Body of pancreas (tissue), 4 donors: ENCODE results near the gene ADIPOQ. TPM values are rescaled to one million over a fixed set of nuclear protein-coding genes. Genes with fewer than 3 reads are reported as not detected.
"Not testable (repeated sequence)": the region's sequence is repeated elsewhere in the genome, so short reads cannot be mapped to it uniquely, and the experiment has no call there.

ENCODE experiments used
- ATAC-seq: fragments of 150-250 bp; one replicate; pipeline ENCODE4 v1.9.1; 2016
- DNase-seq, 4 donors: peaks; one replicate each; pipeline ENCODE4 v3.0.0-alpha.2; 2019
- H3K27ac ChIP-seq, 4 donors: fragments of 200-600 bp; sonication (generic); 1 replicate in 3 of 4; 2 replicates in 1 of 4; pipeline versions ENCODE4 v1.5.1 to v1.6.1; 2016 to 2019; ENCODE audit warnings: mild to moderate bottlenecking in 1 of 4, mixed read lengths in 1 of 4, moderate library complexity in 1 of 4
- H3K27me3 ChIP-seq, 2 donors: fragments of 200-600 bp; sonication (generic); one replicate each; pipeline ENCODE4 v1.6.0; 2016; ENCODE audit warnings: mild to moderate bottlenecking in 1 of 2
- H3K36me3 ChIP-seq, 2 donors: fragments of 200-600 bp; sonication (generic); replicated peaks in 1 of 2; 2 replicates each; pipeline ENCODE4 v1.5.1; 2016; ENCODE audit warnings: low read depth in 2 of 2; ENCODE audit not compliant: insufficient read depth in 1 of 2
- H3K4me1 ChIP-seq: fragments of 200-600 bp; sonication (generic); one replicate; pipeline ENCODE4 v1.6.0; 2016
- H3K4me3 ChIP-seq, 2 donors: fragments of 200-600 bp; sonication (generic); 1 replicate in 1 of 2; 2 replicates in 1 of 2; pipeline ENCODE4 v1.5.1; 2016 to 2019
- H3K9me3 ChIP-seq, 3 donors: fragments of 200-600 bp; sonication (generic); 1 replicate in 2 of 3; 2 replicates in 1 of 3; pipeline ENCODE4 v1.5.1; 2016
- CTCF ChIP-seq, 7 experiments: fragments of 450-650 bp in 4 of 7; fragments of 200-600 bp in 3 of 7; sonication (generic) in 3 of 7; IDR thresholded peaks; one replicate each; pipeline ENCODE4 v1.5.1; 2016 to 2019; ENCODE audit warnings: antibody characterized with exemption in 7 of 7
- POLR2A ChIP-seq, 3 donors: fragments of 450-650 bp; IDR thresholded peaks; one replicate each; pipeline ENCODE4 v1.6.1; 2016; ENCODE audit warnings: antibody characterized with exemption in 3 of 3, mild to moderate bottlenecking in 2 of 3
- WGBS, 2 donors: methylation state at CpG; one replicate each; pipeline ENCODE4 v1.1.5; 2017; 5-methylcytosine and 5-hydroxymethylcytosine counted together
- intact Hi-C: fragments of 100-400 bp; cut with DNase I; formaldehyde crosslinking; loops from one replicate; pipeline ENCODE4 v1.15.1; 2023
- total RNA-seq, 2 donors: library from RNA; depleted of rRNA; stranded (reverse); fragments of >200 nt; gene quantifications; one replicate each; pipeline ENCODE4 v1.1.0, GENCODE V29; 2016

ADIPOQ gene
- 100 to 1,000 TPM in 1 of 2 donors, 10 to 100 TPM in 1; 10.9 to 188 TPM for total RNA-seq

GRCh38 chr3:186842426-186843038 lies at the start of gene ADIPOQ:
ADIPOQ (plus strand) TSS chr3:186842710; CDS start chr3:186853059, 10,349 bp downstream.
- no peak within 1 kb of the TSS for H3K27ac ChIP-seq
- H3K4me3 ChIP-seq: no peak within 1 kb of the TSS
- no peaks in the 10 kb centered on the region for H3K27me3 ChIP-seq
- no peaks in the 10 kb centered on the region for H3K36me3 ChIP-seq
- ATAC-seq: no peak
- no peak for DNase-seq
- no peaks in the 10 kb centered on the region for H3K9me3 ChIP-seq
- TF ChIP-seq POLR2A (IDR thresholded peaks at IDR 0.05) (no peak), CTCF (IDR thresholded peaks at IDR 0.05) (no peak)
- intact Hi-C loops: no loop called here
- 63 to 66% methylated on average over 6 to 7 of the region's 7 CpGs for WGBS, 2 donors
- H3K4me1 ChIP-seq: no peaks in the 10 kb centered on the region

- WGBS, 2 donors: 84 to 92% methylated on average over 3 of the region's 3 CpGs
- Histone ChIP-seq H3K9me3 (no peaks in the 10 kb centered on the region), H3K27ac (no peak overlapping the region), H3K27me3 (no peaks in the 10 kb centered on the region), H3K4me3 (no peak overlapping the region), H3K36me3 (peaks cover 0 to 3% of the 10 kb centered on the region in 2 donors), H3K4me1 (no peaks in the 10 kb centered on the region)
- DNase-seq (no peak), ATAC-seq (no peak)
- intact Hi-C loops: no loop called here
- no peak for TF ChIP-seq CTCF (IDR thresholded peaks at IDR 0.05)
- no peak for TF ChIP-seq POLR2A (IDR thresholded peaks at IDR 0.05)
Observed at GRCh38 chr3:186798239-186798874, 44.2 kb upstream of the ADIPOQ start.

GRCh38 chr3:186800285-186800684 lies 42.2 kb upstream of the ADIPOQ start:
- TF ChIP-seq CTCF (IDR thresholded peaks at IDR 0.05): no peak
- no peak for TF ChIP-seq POLR2A (IDR thresholded peaks at IDR 0.05)
- Histone ChIP-seq H3K27me3 (no peaks in the 10 kb centered on the region), H3K4me3 (no peak overlapping the region), H3K9me3 (no peaks in the 10 kb centered on the region), H3K27ac (no peak overlapping the region), H3K36me3 (peaks cover 0 to 3% of the 10 kb centered on the region in 2 donors), H3K4me1 (peaks cover 2% of the 10 kb centered on the region)
- 85 to 92% methylated on average over 1 of the region's 1 CpG for WGBS, 2 donors
- DNase-seq (no peak), ATAC-seq (no peak)
- intact Hi-C loops: no loop called here

GRCh38 chr3:186802701-186803100 lies 39.8 kb upstream of the ADIPOQ start:
- TF ChIP-seq CTCF (IDR thresholded peaks at IDR 0.05) (no peak), POLR2A (IDR thresholded peaks at IDR 0.05) (no peak)
- Histone ChIP-seq H3K9me3 (no peaks in the 10 kb centered on the region), H3K36me3 (peaks cover 0 to 3% of the 10 kb centered on the region in 2 donors), H3K27ac (no peak overlapping the region), H3K27me3 (no peaks in the 10 kb centered on the region), H3K4me1 (peaks cover 16% of the 10 kb centered on the region), H3K4me3 (no peak overlapping the region)
- ATAC-seq (no peak), DNase-seq (no peak)
- intact Hi-C loops: no loop called here
- WGBS, 2 donors: 76 to 92% methylated on average over 3 of the region's 3 CpGs

GRCh38 chr3:186803447-186803846 lies 39.1 kb upstream of the ADIPOQ start:
- H3K36me3 ChIP-seq, H3K9me3 ChIP-seq, H3K27ac ChIP-seq, ATAC-seq, DNase-seq, H3K4me3 ChIP-seq, H3K27me3 ChIP-seq, intact Hi-C loops: not testable (repeated sequence)
- H3K4me1 ChIP-seq: peaks cover 16% of the 10 kb centered on the region
- 85 to 90% methylated on average over 4 of the region's 4 CpGs for WGBS, 2 donors
